K562 (cell line): ENCODE results near the gene ERVK3-1.

Experiments
- CHD1 ChIP-seq: fragments of 200-600 bp; sonication (generic); IDR thresholded peaks from one replicate; pipeline ENCODE4 v1.6.1; 2012; ENCODE audit warnings: mild to moderate bottlenecking, moderate library complexity, low read length, inconsistent platforms
- CTCF ChIP-seq, 3 experiments: IDR thresholded peaks in 2 of 3; conservative IDR thresholded peaks in 1 of 3; 2 replicates each; pipeline ENCODE4 v1.5.1; 2011 to 2012; ENCODE audit warnings: low read length in 3 of 3, mild to moderate bottlenecking in 3 of 3, control low read depth in 2 of 3, improper control_type of control experiment in 1 of 3, inconsistent platforms in 1 of 3, low read depth in 1 of 3, mixed read lengths in 1 of 3, moderate library complexity in 1 of 3; ENCODE audit not compliant: insufficient read depth in 2 of 3
- IRF1 ChIP-seq: sonication (generic); formaldehyde crosslinking; IDR thresholded peaks from 2 replicates; pipeline ENCODE4 v1.8.0; 2022; ENCODE audit warnings: missing genetic modification reagents, mild to moderate bottlenecking, borderline replicate concordance
- KLF1 ChIP-seq: fragments of 450-650 bp; IDR thresholded peaks from 2 replicates; pipeline ENCODE4 v1.6.1; 2016; ENCODE audit warnings: missing genetic modification characterization, missing compliant biosample characterization
- PHB ChIP-seq: fragments of 250-450 bp; sonication (Bioruptor Pico); IDR thresholded peaks from 2 replicates; pipeline ENCODE4 v1.5.0; 2021
- PREB ChIP-seq: sonication (generic); formaldehyde crosslinking; IDR thresholded peaks from 2 replicates; pipeline ENCODE4 v1.8.1; 2023; ENCODE audit warnings: mild to moderate bottlenecking, missing genetic modification reagents
- RAD21 ChIP-seq, 2 experiments: fragments of 250-450 bp in 1 of 2; fragments of 450-650 bp in 1 of 2; sonication (Bioruptor Pico) in 1 of 2; formaldehyde crosslinking in 1 of 2; IDR thresholded peaks in 1 of 2; conservative IDR thresholded peaks in 1 of 2; 2 replicates each; pipeline versions ENCODE4 v1.4.0 to v1.8.0; 2020 to 2022; ENCODE audit warnings: mild to moderate bottlenecking in 2 of 2, moderate library complexity in 1 of 2
- SIN3A ChIP-seq, 2 experiments: fragments of 150-350 bp in 1 of 2; IDR thresholded peaks; 2 replicates each; pipeline ENCODE4 v1.6.1; 2011 to 2016; ENCODE audit warnings: borderline replicate concordance in 2 of 2, low read depth in 2 of 2, low read length in 2 of 2, mild to moderate bottlenecking in 2 of 2, moderate library complexity in 2 of 2; ENCODE audit not compliant: control insufficient read depth in 1 of 2
- SREBF2 ChIP-seq: sonication (generic); formaldehyde crosslinking; IDR thresholded peaks from 2 replicates; pipeline ENCODE4 v1.4.0; 2020; ENCODE audit warnings: mild to moderate bottlenecking, missing genetic modification reagents
- ZNF232 ChIP-seq: sonication (generic); formaldehyde crosslinking; IDR thresholded peaks from 2 replicates; pipeline ENCODE4 v1.8.0; 2022; ENCODE audit warnings: mild to moderate bottlenecking, missing genetic modification reagents
- ZNF274 ChIP-seq: IDR thresholded peaks from 2 replicates; pipeline ENCODE4 v1.6.1; 2011; ENCODE audit warnings: low read depth, mild to moderate bottlenecking, low read length, moderate library complexity, borderline replicate concordance
- ZNF699 ChIP-seq: fragments of 250-450 bp; sonication (Bioruptor Pico); IDR thresholded peaks from 2 replicates; pipeline ENCODE4 v1.8.0; 2021; ENCODE audit warnings: mild to moderate bottlenecking, moderate library complexity; ENCODE audit not compliant: insufficient replicate concordance

DNA sequence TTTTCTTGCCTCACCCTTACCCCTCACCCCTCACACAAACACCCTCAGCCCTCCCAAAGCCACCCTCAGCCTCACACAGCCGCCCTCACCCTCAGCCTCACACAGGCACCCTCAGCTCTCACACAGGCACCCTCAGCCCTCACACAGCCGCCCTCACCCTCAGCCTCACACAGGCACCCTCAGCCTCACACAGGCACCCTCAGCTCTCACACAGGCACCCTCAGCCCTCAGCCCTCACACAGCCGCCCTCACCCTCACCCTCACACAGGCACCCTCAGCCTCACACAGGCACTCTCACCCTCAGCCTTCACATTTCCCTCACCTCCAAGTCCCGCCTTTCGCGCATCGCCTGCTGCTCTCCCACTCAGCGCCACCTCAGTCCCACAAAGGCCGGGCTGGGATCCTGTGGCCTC, 21.3 kb downstream of the ERVK3-1 start:
- TF ChIP-seq SREBF2 (CRISPR knock-in tag): no peak
- TF ChIP-seq ZNF274: no peak
- TF ChIP-seq KLF1 (tag): no peak
- TF ChIP-seq CTCF (IDR thresholded peaks at IDR 0.05 in 2 of 3, conservative IDR thresholded peaks at IDR 0.05 in 1 of 3; ENCODE audit: insufficient read depth in 2 of 3, low read depth in 1 of 3, low read length in 3 of 3): no peak
- no peak for TF ChIP-seq RAD21 (CRISPR knock-in tag; conservative IDR thresholded peaks at IDR 0.05 in 1 of 2, IDR thresholded peaks at IDR 0.05 in 1 of 2)
- no peak for TF ChIP-seq IRF1 (CRISPR knock-in tag)
- no peak for TF ChIP-seq SIN3A (IDR thresholded peaks at IDR 0.05; ENCODE audit: borderline replicate concordance in 2 of 2, control insufficient read depth in 1 of 2, low read depth in 2 of 2, low read length in 2 of 2)
- TF ChIP-seq ZNF232: no peak
- TF ChIP-seq PREB (CRISPR knock-in tag): no peak
- TF ChIP-seq CHD1: no peak
- no peak for TF ChIP-seq PHB (CRISPR knock-in tag)
- TF ChIP-seq ZNF699 (CRISPR knock-in tag): no peak
